Caco-2 (cell line): ENCODE results near the gene TARP.

Experiments used
- BruUV-seq: library from RNA; stranded (reverse); fragments of 400-500 nt; replicated peaks from 2 replicates; lab custom pipeline; 2021; lab: Mats Ljungman, UMichigan
- CTCF ChIA-PET: fragments of 300-600 bp; sonication (Branson Sonifier 250); formaldehyde crosslinking; loops from one replicate; lab custom pipeline; 2022; ENCODE audit warnings: antibody characterized with exemption; lab: Charles Lee
- POLR2A ChIA-PET: fragments of 300-600 bp; sonication (Branson Sonifier 250); formaldehyde crosslinking; loops from one replicate; lab custom pipeline; 2022; ENCODE audit warnings: antibody characterized with exemption; lab: Charles Lee
- DNase-seq, 2 experiments: peaks; one replicate each; pipeline versions ENCODE4 v3.0.0 to v3.0.0-alpha.2; 2020 to 2022
- H3K27me3 ChIP-seq: replicated peaks from 2 replicates; pipeline ENCODE4 v1.6.0; 2011; ENCODE audit warnings: low read length; ENCODE audit not compliant: control insufficient read depth, insufficient read depth
- H3K36me3 ChIP-seq: 2 replicates; pipeline ENCODE4 v1.5.1; 2011; ENCODE audit warnings: low read length; ENCODE audit not compliant: control insufficient read depth, insufficient read depth
- H3K4me1 ChIP-seq: fragments of 250-450 bp; sonication (Bioruptor Pico); 2 replicates; pipeline ENCODE4 v1.5.1; 2020; ENCODE audit warnings: mild to moderate bottlenecking
- H3K4me3 ChIP-seq: 2 replicates; pipeline ENCODE4 v1.5.1; 2011; ENCODE audit warnings: low read depth, mild to moderate bottlenecking, control low read depth, low read length
- H3K9me3 ChIP-seq: fragments of 250-450 bp; sonication (Bioruptor Pico); 2 replicates; pipeline ENCODE4 v1.5.1; 2020; ENCODE audit warnings: mild to moderate bottlenecking, moderate library complexity
- H3K27ac Mint-ChIP-seq: one replicate; pipeline ENCODE4 v1.8.0; 2022; ENCODE audit warnings: mixed read lengths; ENCODE audit not compliant: unreplicated experiment
- H3K27me3 Mint-ChIP-seq: one replicate; pipeline ENCODE4 v1.8.0; 2022; ENCODE audit warnings: mixed read lengths; ENCODE audit not compliant: insufficient read depth, unreplicated experiment
- H3K36me3 Mint-ChIP-seq: one replicate; pipeline ENCODE4 v1.8.0; 2022; ENCODE audit warnings: mild to moderate bottlenecking, mixed read lengths; ENCODE audit not compliant: insufficient read depth, unreplicated experiment
- H3K4me1 Mint-ChIP-seq: one replicate; pipeline ENCODE4 v1.8.0; 2022; ENCODE audit warnings: low read depth, mixed read lengths; ENCODE audit not compliant: unreplicated experiment
- H3K4me3 Mint-ChIP-seq: one replicate; pipeline ENCODE4 v1.8.0; 2022; ENCODE audit warnings: mild to moderate bottlenecking, moderate library complexity, mixed read lengths; ENCODE audit not compliant: unreplicated experiment
- H3K9me3 Mint-ChIP-seq: one replicate; pipeline ENCODE4 v1.8.0; 2022; ENCODE audit warnings: mixed read lengths; ENCODE audit not compliant: unreplicated experiment
- intact Hi-C: fragments of 100-400 bp; cut with micrococcal nuclease; formaldehyde crosslinking; loops from one replicate; pipeline ENCODE4 v1.10.0; 2022; ENCODE audit not compliant: unreplicated experiment
- TF ChIP-seq, protein P1 (sequence below), 2 experiments: fragments of 200-600 bp in 1 of 2; IDR thresholded peaks; 1 replicate in 1 of 2; 2 replicates in 1 of 2; pipeline versions ENCODE4 v1.5.1 to v1.8.0; 2011 to 2022; ENCODE audit warnings: antibody characterized with exemption in 1 of 2, control low read depth in 1 of 2, inconsistent platforms in 1 of 2, low read depth in 1 of 2, low read length in 1 of 2, mild to moderate bottlenecking in 1 of 2, moderate library complexity in 1 of 2; ENCODE audit not compliant: insufficient read depth in 1 of 2, severe bottlenecking in 1 of 2, unreplicated experiment in 1 of 2

The TARP gene

DNA sequence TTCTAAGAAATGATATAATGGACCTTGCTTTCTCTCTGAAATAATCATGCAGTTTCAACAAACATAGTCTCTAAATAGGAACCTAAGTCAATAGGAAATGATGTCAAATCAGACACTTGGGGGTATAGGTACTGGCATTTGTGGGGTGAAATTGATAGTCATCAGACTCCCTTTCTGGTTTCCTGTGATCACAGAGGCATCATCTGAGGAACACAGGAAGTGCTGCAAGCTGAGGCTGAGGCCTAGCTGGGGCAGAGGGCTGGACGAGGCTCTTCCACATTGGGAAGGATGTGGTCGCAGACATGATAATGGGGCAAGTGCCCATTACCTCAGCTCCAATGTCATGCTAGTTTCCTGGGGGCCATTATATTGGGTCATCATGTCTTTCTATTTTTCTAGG, 33.5 kb upstream of the TARP start:
- intact Hi-C loops: no loop called here
- Mint-ChIP-seq H3K36me3 (no peaks in the 10 kb centered on the region), H3K27me3 (peaks cover 20% of the 10 kb centered on the region), H3K9me3 (no peaks in the 10 kb centered on the region), H3K4me1 (no peaks in the 10 kb centered on the region), H3K27ac (no peak overlapping the region), H3K4me3 (no peak overlapping the region)
- Histone ChIP-seq H3K4me1 (no peaks in the 10 kb centered on the region), H3K9me3 (no peaks in the 10 kb centered on the region; the same call in 1 of the 2 replicates), H3K36me3 (no peaks in the 10 kb centered on the region), H3K27me3 (no peaks in the 10 kb centered on the region), H3K4me3 (no peak overlapping the region)
- ChIA-PET POLR2A (no interaction called here), CTCF (no interaction called here)
- BruUV-seq: no TSS peak
- TF ChIP-seq, protein P1, sequence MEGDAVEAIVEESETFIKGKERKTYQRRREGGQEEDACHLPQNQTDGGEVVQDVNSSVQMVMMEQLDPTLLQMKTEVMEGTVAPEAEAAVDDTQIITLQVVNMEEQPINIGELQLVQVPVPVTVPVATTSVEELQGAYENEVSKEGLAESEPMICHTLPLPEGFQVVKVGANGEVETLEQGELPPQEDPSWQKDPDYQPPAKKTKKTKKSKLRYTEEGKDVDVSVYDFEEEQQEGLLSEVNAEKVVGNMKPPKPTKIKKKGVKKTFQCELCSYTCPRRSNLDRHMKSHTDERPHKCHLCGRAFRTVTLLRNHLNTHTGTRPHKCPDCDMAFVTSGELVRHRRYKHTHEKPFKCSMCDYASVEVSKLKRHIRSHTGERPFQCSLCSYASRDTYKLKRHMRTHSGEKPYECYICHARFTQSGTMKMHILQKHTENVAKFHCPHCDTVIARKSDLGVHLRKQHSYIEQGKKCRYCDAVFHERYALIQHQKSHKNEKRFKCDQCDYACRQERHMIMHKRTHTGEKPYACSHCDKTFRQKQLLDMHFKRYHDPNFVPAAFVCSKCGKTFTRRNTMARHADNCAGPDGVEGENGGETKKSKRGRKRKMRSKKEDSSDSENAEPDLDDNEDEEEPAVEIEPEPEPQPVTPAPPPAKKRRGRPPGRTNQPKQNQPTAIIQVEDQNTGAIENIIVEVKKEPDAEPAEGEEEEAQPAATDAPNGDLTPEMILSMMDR (IDR thresholded peaks at IDR 0.05; ENCODE audit: insufficient read depth in 1 of 2, low read depth in 1 of 2, low read length in 1 of 2, severe bottlenecking in 1 of 2, unreplicated experiment in 1 of 2): no peak
- no peak for DNase-seq

DNA sequence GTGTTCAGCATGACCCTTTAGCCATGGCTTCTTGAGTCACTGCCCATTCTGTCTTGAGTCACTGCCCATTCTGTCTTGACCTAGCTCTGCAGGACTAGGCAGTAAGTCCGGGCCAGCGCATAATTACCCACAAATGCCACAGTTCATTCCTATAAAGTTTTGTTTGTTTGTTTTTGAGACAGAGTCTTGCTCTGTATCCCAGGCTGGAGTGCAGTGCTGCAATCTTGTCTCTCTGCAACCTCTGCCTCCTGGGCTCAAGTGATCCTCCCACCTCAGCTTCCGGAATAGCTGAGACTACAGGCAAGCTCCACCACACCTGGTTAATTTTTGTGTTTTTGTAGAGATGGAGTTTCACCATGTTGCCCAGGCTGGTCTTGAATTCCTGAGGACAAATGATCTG, 32.7 kb upstream of the TARP start:
- Mint-ChIP-seq H3K9me3 (no peaks in the 10 kb centered on the region), H3K27ac (no peak overlapping the region), H3K27me3 (peaks cover 22% of the 10 kb centered on the region), H3K4me3 (no peak overlapping the region), H3K36me3 (no peaks in the 10 kb centered on the region), H3K4me1 (no peaks in the 10 kb centered on the region)
- CTCF ChIA-PET: no interaction called here
- intact Hi-C loops: no loop called here
- H3K27me3 ChIP-seq: no peaks in the 10 kb centered on the region
- no peaks in the 10 kb centered on the region for H3K36me3 ChIP-seq
- H3K4me1 ChIP-seq: no peaks in the 10 kb centered on the region
- DNase-seq: no peak
- no peaks in the 10 kb centered on the region for H3K9me3 ChIP-seq
- no peak overlapping the region for H3K4me3 ChIP-seq
- POLR2A ChIA-PET: no interaction called here
- no TSS peak for BruUV-seq
- TF ChIP-seq, protein P1 (IDR thresholded peaks at IDR 0.05; ENCODE audit: insufficient read depth in 1 of 2, low read depth in 1 of 2, low read length in 1 of 2, severe bottlenecking in 1 of 2, unreplicated experiment in 1 of 2): no peak

DNA sequence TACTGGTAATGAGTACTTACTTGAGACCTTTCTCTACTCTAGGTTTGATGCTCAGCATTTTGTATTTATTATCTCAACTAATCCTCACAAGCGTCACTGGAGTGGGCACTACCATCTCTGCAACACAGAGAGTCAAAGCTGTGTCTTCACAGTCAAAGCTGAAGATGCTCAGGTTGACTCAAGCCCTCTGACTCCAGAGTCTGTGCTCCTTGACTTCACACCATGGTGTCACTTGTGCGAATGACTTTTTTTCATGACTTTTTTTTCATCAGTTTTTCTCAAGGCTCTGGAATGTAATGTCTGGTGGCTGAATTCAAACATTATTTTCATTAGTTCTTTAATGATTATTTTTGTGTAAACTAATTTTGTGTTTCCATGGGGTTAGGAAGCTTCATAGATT, 30.4 kb upstream of the TARP start:
- no peaks in the 10 kb centered on the region for H3K9me3 ChIP-seq
- no peaks in the 10 kb centered on the region for H3K27me3 ChIP-seq
- H3K4me3 Mint-ChIP-seq: no peak overlapping the region
- CTCF ChIA-PET: no interaction called here
- no peak for DNase-seq
- H3K4me1 ChIP-seq: no peaks in the 10 kb centered on the region
- no peak overlapping the region for H3K4me3 ChIP-seq
- peaks cover 17% of the 10 kb centered on the region for H3K27me3 Mint-ChIP-seq
- TF ChIP-seq, protein P1 (IDR thresholded peaks at IDR 0.05; ENCODE audit: insufficient read depth in 1 of 2, low read depth in 1 of 2, low read length in 1 of 2, severe bottlenecking in 1 of 2, unreplicated experiment in 1 of 2): no peak
- H3K9me3 Mint-ChIP-seq: no peaks in the 10 kb centered on the region
- intact Hi-C loops: no loop called here
- H3K36me3 Mint-ChIP-seq: no peaks in the 10 kb centered on the region
- no TSS peak for BruUV-seq
- H3K4me1 Mint-ChIP-seq: no peaks in the 10 kb centered on the region
- H3K27ac Mint-ChIP-seq: no peak overlapping the region
- no peaks in the 10 kb centered on the region for H3K36me3 ChIP-seq
- POLR2A ChIA-PET: no interaction called here
